ENCODE data around the gene CLEC2A. TPM values are rescaled to one million over a fixed set of nuclear protein-coding genes. Genes with fewer than 3 reads are reported as not detected.
"Not testable (repeated sequence)": the region's sequence is repeated elsewhere in the genome, so short reads cannot be mapped to it uniquely, and the experiment has no call there.

The CLEC2A gene
- total RNA-seq = not detected

GRCh38 chr12:9932270-9932669 lies at the start of gene CLEC2A:
Gene CLEC2A, minus strand, starts transcription at chr12:9932370. Its CDS starts 41 bp downstream, at chr12:9932329.
- DNase-seq (ENCODE audit: low spot score) = no peak

GRCh38 chr12:9980126-9980525 lies 48.0 kb upstream of the CLEC2A start:
- DNase-seq (ENCODE audit: low spot score) = no peak

- no peak for DNase-seq (ENCODE audit: low spot score)
These were observed 45.7 kb upstream of the CLEC2A start for GRCh38 chr12:9977916-9978315.

GRCh38 chr12:9976626-9977025 lies 44.5 kb upstream of the CLEC2A start:
- not testable (repeated sequence) for DNase-seq (ENCODE audit: low spot score)

- no peak for DNase-seq (ENCODE audit: low spot score)
These were observed 43.4 kb upstream of the CLEC2A start for GRCh38 chr12:9975614-9976013.

GRCh38 chr12:9974731-9975130 lies 42.6 kb upstream of the CLEC2A start:
- not testable (repeated sequence) for DNase-seq (ENCODE audit: low spot score)

GRCh38 chr12:9973949-9974348 lies 41.8 kb upstream of the CLEC2A start:
- no peak for DNase-seq (ENCODE audit: low spot score)

GRCh38 chr12:9971181-9971580 lies 39.0 kb upstream of the CLEC2A start, which contains the start of gene CLEC12A:
Gene CLEC12A, plus strand, starts transcription at chr12:9971409. Its CDS starts 188 bp downstream, at chr12:9971597.
- DNase-seq (ENCODE audit: low spot score) = no peak

GRCh38 chr12:9969673-9970072 lies 37.5 kb upstream of the CLEC2A start:
- no peak for DNase-seq (ENCODE audit: low spot score)

GRCh38 chr12:9961901-9962300 lies 29.7 kb upstream of the CLEC2A start:
- no peak for DNase-seq (ENCODE audit: low spot score)

GRCh38 chr12:9961106-9961505 lies 28.9 kb upstream of the CLEC2A start:
- no peak for DNase-seq (ENCODE audit: low spot score)

GRCh38 chr12:9960590-9960989 lies 28.4 kb upstream of the CLEC2A start:
- no peak for DNase-seq (ENCODE audit: low spot score)

- DNase-seq (ENCODE audit: low spot score) = no peak
These were observed 25.7 kb upstream of the CLEC2A start for GRCh38 chr12:9957834-9958233.

- not testable (repeated sequence) for DNase-seq (ENCODE audit: low spot score)
These were observed 21.0 kb upstream of the CLEC2A start for GRCh38 chr12:9952954-9953729.

- no peak for DNase-seq (ENCODE audit: low spot score)
These were observed 19.0 kb upstream of the CLEC2A start for GRCh38 chr12:9951026-9951675.

GRCh38 chr12:9948606-9949296 lies 16.6 kb upstream of the CLEC2A start:
- no peak for DNase-seq (ENCODE audit: low spot score)

GRCh38 chr12:9947674-9948073 lies 15.5 kb upstream of the CLEC2A start:
- no peak for DNase-seq (ENCODE audit: low spot score)

GRCh38 chr12:9944391-9944790 lies 12.2 kb upstream of the CLEC2A start:
- no peak for DNase-seq (ENCODE audit: low spot score)

GRCh38 chr12:9943240-9943639 lies 11.1 kb upstream of the CLEC2A start:
- DNase-seq (ENCODE audit: low spot score) = no peak

- no peak for DNase-seq (ENCODE audit: low spot score)
These were observed 9.7 kb upstream of the CLEC2A start for GRCh38 chr12:9941838-9942237.

- DNase-seq (ENCODE audit: low spot score) = no peak
These were observed 8.2 kb upstream of the CLEC2A start for GRCh38 chr12:9940375-9940774.

- no peak for DNase-seq (ENCODE audit: low spot score)
These were observed 4.4 kb upstream of the CLEC2A start for GRCh38 chr12:9936591-9936990.

GRCh38 chr12:9935026-9935425 lies 2.9 kb upstream of the CLEC2A start:
- no peak for DNase-seq (ENCODE audit: low spot score)

Data from mucosa of gallbladder (tissue), 1 donor.